H9 (cell line): ENCODE results near the gene GPR32. TPM values are rescaled to one million over a fixed set of nuclear protein-coding genes. Genes with fewer than 3 reads are reported as not detected.
A peak's percentile ranks its signal among the peaks of the same experiment; 100 is the strongest.

Source experiments
- DNase-seq: peaks from one replicate; pipeline ENCODE4 v3.0.0-alpha.2; 2017
- H2AFZ ChIP-seq: one replicate; pipeline ENCODE4 v1.6.1; 2013; ENCODE audit warnings: mild to moderate bottlenecking, low read length, control low read depth, moderate library complexity
- H2AK5ac ChIP-seq: 2 replicates; pipeline ENCODE4 v1.6.1; 2013; ENCODE audit warnings: low read length, control low read depth, mixed read lengths; ENCODE audit not compliant: insufficient read length
- H2BK120ac ChIP-seq: one replicate; pipeline ENCODE4 v1.6.1; 2013; ENCODE audit warnings: low read depth, mild to moderate bottlenecking, low read length, control low read depth, inconsistent platforms; ENCODE audit not compliant: poor library complexity, severe bottlenecking
- H2BK12ac ChIP-seq: 2 replicates; pipeline ENCODE4 v1.6.1; 2013; ENCODE audit warnings: low read length, control low read depth, mixed read lengths, low read depth; ENCODE audit not compliant: insufficient read length
- H2BK15ac ChIP-seq: 2 replicates; pipeline ENCODE4 v1.6.1; 2013; ENCODE audit warnings: low read depth, low read length, control low read depth
- H2BK20ac ChIP-seq: one replicate; pipeline ENCODE4 v1.6.1; 2013; ENCODE audit warnings: low read depth, mild to moderate bottlenecking, low read length, control low read depth, inconsistent platforms; ENCODE audit not compliant: poor library complexity, severe bottlenecking
- H2BK5ac ChIP-seq: 2 replicates; pipeline ENCODE4 v1.6.1; 2013; ENCODE audit warnings: low read length, control low read depth, mixed read lengths; ENCODE audit not compliant: insufficient read length
- H3K14ac ChIP-seq: 2 replicates; pipeline ENCODE4 v1.6.1; 2013; ENCODE audit warnings: low read length, control low read depth; ENCODE audit not compliant: insufficient read depth
- H3K18ac ChIP-seq: 2 replicates; pipeline ENCODE4 v1.6.1; 2013; ENCODE audit warnings: low read depth, mild to moderate bottlenecking, mixed read lengths, low read length, control low read depth; ENCODE audit not compliant: insufficient read length
- H3K23ac ChIP-seq: 2 replicates; pipeline ENCODE4 v1.6.1; 2013; ENCODE audit warnings: low read length, control low read depth, mixed read lengths, low read depth; ENCODE audit not compliant: insufficient read length
- H3K23me2 ChIP-seq: 2 replicates; pipeline ENCODE4 v1.6.1; 2013; ENCODE audit warnings: low read depth, mild to moderate bottlenecking, mixed read lengths, low read length, control low read depth; ENCODE audit not compliant: insufficient read length, poor library complexity, severe bottlenecking
- H3K27ac ChIP-seq: 2 replicates; pipeline ENCODE4 v1.5.1; 2013; ENCODE audit warnings: low read length, control low read depth, mixed read lengths, low read depth; ENCODE audit not compliant: insufficient read length
- H3K27me3 ChIP-seq: 2 replicates; pipeline ENCODE4 v1.6.1; 2013; ENCODE audit warnings: low read length, control low read depth, inconsistent platforms; ENCODE audit not compliant: insufficient read depth
- H3K4ac ChIP-seq: 2 replicates; pipeline ENCODE4 v1.6.1; 2013; ENCODE audit warnings: low read depth, mild to moderate bottlenecking, control low read depth, inconsistent platforms, low read length, moderate library complexity
- H3K4me1 ChIP-seq: 2 replicates; pipeline ENCODE4 v1.6.1; 2013; ENCODE audit warnings: low read length, control low read depth, inconsistent platforms; ENCODE audit not compliant: insufficient read depth
- H3K4me2 ChIP-seq: 2 replicates; pipeline ENCODE4 v1.6.1; 2013; ENCODE audit warnings: low read length, control low read depth, mixed read lengths; ENCODE audit not compliant: insufficient read length, insufficient read depth
- H3K56ac ChIP-seq: 2 replicates; pipeline ENCODE4 v1.6.1; 2013; ENCODE audit warnings: low read depth, mild to moderate bottlenecking, mixed read lengths, low read length, control low read depth; ENCODE audit not compliant: insufficient read length
- H3K79me1 ChIP-seq: 2 replicates; pipeline ENCODE4 v1.6.1; 2013; ENCODE audit warnings: low read depth, mild to moderate bottlenecking, moderate library complexity, low read length, control low read depth, inconsistent platforms; ENCODE audit not compliant: insufficient read depth, poor library complexity, severe bottlenecking
- H3K79me2 ChIP-seq: 2 replicates; pipeline ENCODE4 v1.6.1; 2013; ENCODE audit warnings: low read length, control low read depth, inconsistent platforms; ENCODE audit not compliant: insufficient read depth
- H3K9ac ChIP-seq: 2 replicates; pipeline ENCODE4 v1.6.1; 2013; ENCODE audit warnings: low read length, control low read depth, mixed read lengths; ENCODE audit not compliant: insufficient read length; ENCODE audit errors: extremely low read depth
- H3K9me3 ChIP-seq: one replicate; pipeline ENCODE4 v1.6.1; 2013; ENCODE audit warnings: low read depth, low read length, inconsistent platforms; ENCODE audit not compliant: control insufficient read depth
- H3T11ph ChIP-seq: one replicate; pipeline ENCODE4 v1.6.1; 2013; ENCODE audit warnings: mild to moderate bottlenecking, low read length, control low read depth, inconsistent platforms
- H4K20me1 ChIP-seq: one replicate; pipeline ENCODE4 v1.6.1; 2013; ENCODE audit not compliant: control insufficient read depth, insufficient read length, insufficient read depth
- H4K5ac ChIP-seq: 2 replicates; pipeline ENCODE4 v1.6.1; 2013; ENCODE audit warnings: low read depth, mild to moderate bottlenecking, mixed read lengths, low read length, control low read depth; ENCODE audit not compliant: insufficient read length
- H4K8ac ChIP-seq: replicated peaks from 2 replicates; pipeline ENCODE4 v1.6.1; 2013; ENCODE audit warnings: low read length, control low read depth, mixed read lengths, low read depth; ENCODE audit not compliant: insufficient read length
- H4K91ac ChIP-seq: 2 replicates; pipeline ENCODE4 v1.6.1; 2013; ENCODE audit warnings: low read depth, mild to moderate bottlenecking, moderate library complexity, mixed read lengths, low read length, control low read depth; ENCODE audit not compliant: insufficient read length
- H3K27ac Mint-ChIP-seq, 3 experiments: 2 replicates in 2 of 3; 3 replicates in 1 of 3; pipeline ENCODE4 v1.8.0; 2020 to 2021; ENCODE audit warnings: mixed read lengths in 3 of 3, mild to moderate bottlenecking in 1 of 3, moderate library complexity in 1 of 3
- H3K27me3 Mint-ChIP-seq: 2 replicates; pipeline ENCODE4 v1.8.0; 2021; ENCODE audit warnings: low read depth, mild to moderate bottlenecking, moderate library complexity, mixed read lengths
- H3K36me3 Mint-ChIP-seq, 3 experiments: 2 replicates in 2 of 3; 3 replicates in 1 of 3; pipeline ENCODE4 v1.8.0; 2020 to 2021; ENCODE audit warnings: low read depth in 3 of 3, mixed read lengths in 3 of 3; ENCODE audit not compliant: insufficient read depth in 1 of 3
- H3K4me1 Mint-ChIP-seq, 2 experiments: 2 replicates each; pipeline ENCODE4 v1.8.0; 2020; ENCODE audit warnings: mixed read lengths in 2 of 2
- H3K4me3 Mint-ChIP-seq, 2 experiments: 2 replicates in 1 of 2; 3 replicates in 1 of 2; pipeline ENCODE4 v1.8.0; 2020 to 2021; ENCODE audit warnings: mild to moderate bottlenecking in 2 of 2, mixed read lengths in 2 of 2, moderate library complexity in 1 of 2
- H3K9me3 Mint-ChIP-seq, 2 experiments: 2 replicates in 1 of 2; 3 replicates in 1 of 2; pipeline ENCODE4 v1.8.0; 2020; ENCODE audit warnings: mild to moderate bottlenecking in 2 of 2, mixed read lengths in 2 of 2, moderate library complexity in 1 of 2
- WGBS: extraction: QIAGEN DNeasy Blood & Tissue Kit; methylation state at CpG from one replicate; pipeline ENCODE4 v1.1.7; 2013; ENCODE audit warnings: missing lambda C conversion rate, low lambda C conversion rate, mixed read lengths; ENCODE audit not compliant: insufficient read length; ENCODE audit errors: extremely low coverage; 5-methylcytosine and 5-hydroxymethylcytosine counted together
- total RNA-seq: library from RNA; stranded (reverse); gene quantifications from 2 replicates; pipeline ENCODE4 v1.2.1, GENCODE V29; 2021
- TF ChIP-seq, protein P1 (sequence below): fragments of 200-600 bp; sonication (generic); conservative IDR thresholded peaks from 3 replicates; pipeline ENCODE4 v1.8.0; 2021; ENCODE audit warnings: antibody characterized with exemption, mild to moderate bottlenecking

The GPR32 gene
- total RNA-seq, 1 experiment from 2014 or later, result not detected

DNA sequence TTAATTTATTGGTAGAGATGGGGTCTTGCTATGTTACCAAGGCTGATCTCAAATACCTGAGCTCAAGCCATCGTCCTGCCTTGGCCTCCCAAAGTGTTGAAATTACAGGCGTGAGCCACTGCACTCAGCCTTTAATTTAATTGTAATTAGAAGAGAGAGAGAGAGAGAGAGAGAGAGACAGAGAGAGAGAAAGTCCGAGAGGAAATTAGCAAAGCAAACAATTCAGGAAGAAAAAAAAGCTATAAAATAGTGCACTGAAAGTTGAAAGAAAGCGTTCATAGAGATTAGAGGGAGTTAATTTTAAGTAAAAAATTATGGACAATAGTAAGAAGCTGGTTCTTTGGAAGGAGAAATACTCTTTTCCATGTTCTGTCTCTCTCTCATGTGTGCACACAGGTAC, 7.0 kb downstream of the GPR32 start:
- no CpG with 5 or more reads among the region's 4 CpGs for WGBS
- Histone ChIP-seq H3K4ac (no peak overlapping the region), H2BK20ac (no peak overlapping the region), H3K4me1 (peaks cover 2% of the 10 kb centered on the region; the same call in 1 of the 2 replicates), H4K5ac (no peak overlapping the region), H2AK5ac (no peak overlapping the region), H4K91ac (no peak overlapping the region), H3K9me3 (no peaks in the 10 kb centered on the region), H3K9ac (no peak overlapping the region), H2BK120ac (no peak overlapping the region), H3T11ph (no peak overlapping the region), H3K18ac (no peak overlapping the region), H3K4me2 (peak overlapping the region; percentile 58), H3K27me3 (peaks cover 17% of the 10 kb centered on the region; the same call in 1 of the 2 replicates), H4K8ac (no peak overlapping the region), H2BK12ac (no peak overlapping the region), H3K23ac (no peak overlapping the region), H3K79me1 (no peaks in the 10 kb centered on the region), H2BK5ac (no peak overlapping the region), H2BK15ac (no peak overlapping the region), H3K79me2 (no peaks in the 10 kb centered on the region), H3K14ac (no peak overlapping the region), H3K56ac (no peak overlapping the region), H3K23me2 (no peaks in the 10 kb centered on the region), H2AFZ (no peak overlapping the region), H3K27ac (no peak overlapping the region), H4K20me1 (no peaks in the 10 kb centered on the region)
- Mint-ChIP-seq H3K27ac (no peak overlapping the region), H3K36me3 (no peaks in the 10 kb centered on the region), H3K9me3 (peaks cover 2 to 13% of the 10 kb centered on the region in 2 experiments; a peak in 4 of 5 replicates), H3K4me1 (peaks cover 14 to 23% of the 10 kb centered on the region in 2 experiments), H3K27me3 (peaks cover 100% of the 10 kb centered on the region), H3K4me3 (peak overlapping the region in 1 of 2 experiments; percentile 72; a peak in 3 of 5 replicates)
- TF ChIP-seq, protein P1, sequence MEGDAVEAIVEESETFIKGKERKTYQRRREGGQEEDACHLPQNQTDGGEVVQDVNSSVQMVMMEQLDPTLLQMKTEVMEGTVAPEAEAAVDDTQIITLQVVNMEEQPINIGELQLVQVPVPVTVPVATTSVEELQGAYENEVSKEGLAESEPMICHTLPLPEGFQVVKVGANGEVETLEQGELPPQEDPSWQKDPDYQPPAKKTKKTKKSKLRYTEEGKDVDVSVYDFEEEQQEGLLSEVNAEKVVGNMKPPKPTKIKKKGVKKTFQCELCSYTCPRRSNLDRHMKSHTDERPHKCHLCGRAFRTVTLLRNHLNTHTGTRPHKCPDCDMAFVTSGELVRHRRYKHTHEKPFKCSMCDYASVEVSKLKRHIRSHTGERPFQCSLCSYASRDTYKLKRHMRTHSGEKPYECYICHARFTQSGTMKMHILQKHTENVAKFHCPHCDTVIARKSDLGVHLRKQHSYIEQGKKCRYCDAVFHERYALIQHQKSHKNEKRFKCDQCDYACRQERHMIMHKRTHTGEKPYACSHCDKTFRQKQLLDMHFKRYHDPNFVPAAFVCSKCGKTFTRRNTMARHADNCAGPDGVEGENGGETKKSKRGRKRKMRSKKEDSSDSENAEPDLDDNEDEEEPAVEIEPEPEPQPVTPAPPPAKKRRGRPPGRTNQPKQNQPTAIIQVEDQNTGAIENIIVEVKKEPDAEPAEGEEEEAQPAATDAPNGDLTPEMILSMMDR, result no peak
- DNase-seq, result no peak
